ENCODE results near the gene THOP1.

The THOP1 gene

GRCh38 chr19:2820112-2820702, 34.9 kb downstream of the THOP1 start:
- peaks cover 2% of the 10 kb centered on the region; the same call in 1 of the 2 replicates for H3K36me3 ChIP-seq (ENCODE audit: insufficient read depth, low read length)
- no peaks in the 10 kb centered on the region for H3K9me3 ChIP-seq (ENCODE audit: low read length)
- no peaks in the 10 kb centered on the region for H3K9me2 ChIP-seq (ENCODE audit: low read depth, low read length)
- H3K4me3 ChIP-seq (ENCODE audit: low read depth, low read length, poor library complexity, severe bottlenecking), result peak overlapping the region; percentile 77
- no peak for TF ChIP-seq EZH2 (IDR thresholded peaks at IDR 0.05; ENCODE audit: borderline replicate concordance, low read length)
- H4K20me1 ChIP-seq (ENCODE audit: insufficient read depth, low read length), result no peaks in the 10 kb centered on the region
- no peak overlapping the region for H2AFZ ChIP-seq (ENCODE audit: low read length)
- H3K9ac ChIP-seq (ENCODE audit: low read length), result peak overlapping the region; percentile 74
- no peak overlapping the region for H3K27ac ChIP-seq (ENCODE audit: low read depth, low read length, poor library complexity, severe bottlenecking)
- H3K27me3 ChIP-seq (ENCODE audit: insufficient read depth, low read length), result no peaks in the 10 kb centered on the region
- H3K79me2 ChIP-seq (ENCODE audit: insufficient read depth, low read length), result no peaks in the 10 kb centered on the region
- H3K4me2 ChIP-seq (ENCODE audit: low read length), result peak overlapping the region; percentile 86
- H3F3A ChIP-seq (ENCODE audit: insufficient read depth, low read length), result no peaks in the 10 kb centered on the region
- peaks cover 4% of the 10 kb centered on the region for H3K4me1 ChIP-seq (ENCODE audit: insufficient read depth, low read length, severe bottlenecking)

DNA sequence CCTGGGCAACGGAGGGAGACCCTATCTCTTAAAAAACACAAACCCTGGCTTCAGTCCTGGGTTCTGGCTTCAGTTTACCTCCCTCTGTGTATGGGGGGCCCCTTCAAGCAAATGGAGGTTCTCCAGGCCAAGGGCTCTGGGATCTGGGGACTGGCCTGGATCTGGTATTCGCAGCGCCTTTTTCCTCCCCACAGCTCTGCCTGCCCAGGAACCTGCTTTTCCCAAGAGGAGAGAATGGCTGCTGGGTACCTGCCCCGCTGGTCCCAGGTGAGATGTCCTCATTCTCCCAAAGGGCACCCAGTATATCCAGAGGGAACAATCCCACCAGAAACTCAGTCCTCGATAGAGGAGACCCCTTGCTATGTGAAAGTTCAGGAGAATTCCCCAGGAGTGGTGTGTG, 37.5 kb downstream of the THOP1 start:
- H3K9me2 ChIP-seq (ENCODE audit: low read depth, low read length), result no peaks in the 10 kb centered on the region
- H3K4me2 ChIP-seq (ENCODE audit: low read length), result no peak overlapping the region
- H4K20me1 ChIP-seq (ENCODE audit: insufficient read depth, low read length), result no peaks in the 10 kb centered on the region
- H3K27ac ChIP-seq (ENCODE audit: low read depth, low read length, poor library complexity, severe bottlenecking), result no peak overlapping the region
- no peaks in the 10 kb centered on the region for H3K27me3 ChIP-seq (ENCODE audit: insufficient read depth, low read length)
- no peaks in the 10 kb centered on the region for H3F3A ChIP-seq (ENCODE audit: insufficient read depth, low read length)
- TF ChIP-seq, protein P1, sequence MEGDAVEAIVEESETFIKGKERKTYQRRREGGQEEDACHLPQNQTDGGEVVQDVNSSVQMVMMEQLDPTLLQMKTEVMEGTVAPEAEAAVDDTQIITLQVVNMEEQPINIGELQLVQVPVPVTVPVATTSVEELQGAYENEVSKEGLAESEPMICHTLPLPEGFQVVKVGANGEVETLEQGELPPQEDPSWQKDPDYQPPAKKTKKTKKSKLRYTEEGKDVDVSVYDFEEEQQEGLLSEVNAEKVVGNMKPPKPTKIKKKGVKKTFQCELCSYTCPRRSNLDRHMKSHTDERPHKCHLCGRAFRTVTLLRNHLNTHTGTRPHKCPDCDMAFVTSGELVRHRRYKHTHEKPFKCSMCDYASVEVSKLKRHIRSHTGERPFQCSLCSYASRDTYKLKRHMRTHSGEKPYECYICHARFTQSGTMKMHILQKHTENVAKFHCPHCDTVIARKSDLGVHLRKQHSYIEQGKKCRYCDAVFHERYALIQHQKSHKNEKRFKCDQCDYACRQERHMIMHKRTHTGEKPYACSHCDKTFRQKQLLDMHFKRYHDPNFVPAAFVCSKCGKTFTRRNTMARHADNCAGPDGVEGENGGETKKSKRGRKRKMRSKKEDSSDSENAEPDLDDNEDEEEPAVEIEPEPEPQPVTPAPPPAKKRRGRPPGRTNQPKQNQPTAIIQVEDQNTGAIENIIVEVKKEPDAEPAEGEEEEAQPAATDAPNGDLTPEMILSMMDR (IDR thresholded peaks at IDR 0.05; ENCODE audit: low read length), result no peak
- no peak overlapping the region for H3K9ac ChIP-seq (ENCODE audit: low read length)
- 0 out of 2 replicates have a peak, but pooled peaks cover 2% of the 10 kb centered on the region for H3K9me3 ChIP-seq (ENCODE audit: low read length)
- H3K4me3 ChIP-seq (ENCODE audit: low read depth, low read length, poor library complexity, severe bottlenecking), result no peak overlapping the region
- H2AFZ ChIP-seq (ENCODE audit: low read length), result no peak overlapping the region
- peaks cover 4% of the 10 kb centered on the region for H3K4me1 ChIP-seq (ENCODE audit: insufficient read depth, low read length, severe bottlenecking)
- no peaks in the 10 kb centered on the region for H3K36me3 ChIP-seq (ENCODE audit: insufficient read depth, low read length)
- H3K79me2 ChIP-seq (ENCODE audit: insufficient read depth, low read length), result no peaks in the 10 kb centered on the region

GRCh38 chr19:2823646-2824045, 38.3 kb downstream of the THOP1 start:
- Histone ChIP-seq H3K9me2 (ENCODE audit: low read depth, low read length) (no peaks in the 10 kb centered on the region), H3K9me3 (ENCODE audit: low read length) (0 out of 2 replicates have a peak, but pooled peaks cover 2% of the 10 kb centered on the region), H3K27me3 (ENCODE audit: insufficient read depth, low read length) (no peaks in the 10 kb centered on the region), H3K79me2 (ENCODE audit: insufficient read depth, low read length) (no peaks in the 10 kb centered on the region), H3K4me3 (ENCODE audit: low read depth, low read length, poor library complexity, severe bottlenecking) (no peak overlapping the region), H3K4me2 (ENCODE audit: low read length) (no peak overlapping the region), H3K4me1 (ENCODE audit: insufficient read depth, low read length, severe bottlenecking) (peaks cover 4% of the 10 kb centered on the region), H3K36me3 (ENCODE audit: insufficient read depth, low read length) (no peaks in the 10 kb centered on the region), H3K27ac (ENCODE audit: low read depth, low read length, poor library complexity, severe bottlenecking) (no peak overlapping the region), H3F3A (ENCODE audit: insufficient read depth, low read length) (no peaks in the 10 kb centered on the region), H2AFZ (ENCODE audit: low read length) (no peak overlapping the region), H3K9ac (ENCODE audit: low read length) (no peak overlapping the region), H4K20me1 (ENCODE audit: insufficient read depth, low read length) (no peaks in the 10 kb centered on the region)
- TF ChIP-seq, protein P1 (IDR thresholded peaks at IDR 0.05; ENCODE audit: low read length), result no peak

- 0 out of 2 replicates have a peak, but pooled peaks cover 2% of the 10 kb centered on the region for H3K9me3 ChIP-seq (ENCODE audit: low read length)
- no peaks in the 10 kb centered on the region for H3K27me3 ChIP-seq (ENCODE audit: insufficient read depth, low read length)
- H3K9me2 ChIP-seq (ENCODE audit: low read depth, low read length), result no peaks in the 10 kb centered on the region
- H4K20me1 ChIP-seq (ENCODE audit: insufficient read depth, low read length), result no peaks in the 10 kb centered on the region
- no peak overlapping the region for H3K4me3 ChIP-seq (ENCODE audit: low read depth, low read length, poor library complexity, severe bottlenecking)
- no peaks in the 10 kb centered on the region for H3K79me2 ChIP-seq (ENCODE audit: insufficient read depth, low read length)
- no peaks in the 10 kb centered on the region for H3K36me3 ChIP-seq (ENCODE audit: insufficient read depth, low read length)
- H3K4me2 ChIP-seq (ENCODE audit: low read length), result no peak overlapping the region
- TF ChIP-seq, protein P1 (IDR thresholded peaks at IDR 0.05; ENCODE audit: low read length), result no peak
- TF ChIP-seq EZH2 (IDR thresholded peaks at IDR 0.05; ENCODE audit: borderline replicate concordance, low read length), result no peak
- H3K4me1 ChIP-seq (ENCODE audit: insufficient read depth, low read length, severe bottlenecking), result peaks cover 4% of the 10 kb centered on the region
- H3F3A ChIP-seq (ENCODE audit: insufficient read depth, low read length), result no peaks in the 10 kb centered on the region
- H3K9ac ChIP-seq (ENCODE audit: low read length), result no peak overlapping the region
- no peak overlapping the region for H2AFZ ChIP-seq (ENCODE audit: low read length)
- no peak overlapping the region for H3K27ac ChIP-seq (ENCODE audit: low read depth, low read length, poor library complexity, severe bottlenecking)
These were observed 38.8 kb downstream of the THOP1 start for GRCh38 chr19:2824129-2824528.
